Panc1 (cell line): Measurements from ENCODE around the gene SDK2.

Experiments
- CTCF ChIP-seq: fragments of 450-650 bp; IDR thresholded peaks from 2 replicates; pipeline ENCODE4 v1.5.1; 2017; ENCODE audit warnings: mild to moderate bottlenecking
- POLR2AphosphoS5 ChIP-seq: IDR thresholded peaks from 2 replicates; pipeline ENCODE4 v1.6.1; 2012; ENCODE audit warnings: mild to moderate bottlenecking, low read depth, low read length, moderate library complexity

- TF ChIP-seq CTCF: no peak
- no peak for TF ChIP-seq POLR2AphosphoS5
These were observed 39.9 kb upstream of the SDK2 start for GRCh38 chr17:73684183-73684582.
